ENCODE results near the gene CALCA.

The CALCA gene

DNA sequence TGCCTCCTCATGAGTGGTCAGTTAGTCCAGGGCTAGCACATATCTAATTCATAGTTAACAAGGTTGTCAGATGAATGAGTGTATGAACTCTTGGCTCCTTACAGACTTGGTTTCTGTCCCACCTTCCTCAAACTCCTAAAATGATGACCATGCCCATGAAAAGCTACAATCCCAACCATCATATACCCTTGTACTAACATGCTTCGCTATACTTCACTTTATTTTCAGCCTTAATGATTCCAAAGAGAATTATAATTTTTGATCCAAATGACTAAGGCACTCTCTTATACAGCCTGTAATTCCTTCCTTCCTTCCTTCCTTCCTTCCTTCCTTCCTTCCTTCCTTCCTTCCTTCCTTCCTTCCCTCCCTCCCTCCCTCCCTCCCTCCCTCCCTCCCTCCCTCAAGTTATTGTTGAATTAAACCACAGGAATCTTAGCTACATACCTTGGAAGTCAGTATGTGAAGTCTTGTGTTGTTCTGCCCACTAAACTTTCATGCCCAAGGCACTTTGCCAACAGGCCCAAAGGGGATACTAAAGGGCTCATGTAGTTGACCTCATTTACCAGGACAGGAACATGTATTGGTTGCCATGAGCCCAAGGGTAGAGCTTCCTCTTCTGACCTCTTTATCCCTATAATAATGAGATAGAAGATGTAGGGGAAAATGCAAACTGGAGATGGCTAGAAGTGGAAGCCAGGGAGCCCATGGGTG, 37.4 kb downstream of the CALCA start:
- Histone ChIP-seq H3K27ac (ENCODE audit: low read depth, low read length) (no peak overlapping the region), H3K36me3 (ENCODE audit: insufficient read depth, low read length) (no peaks in the 10 kb centered on the region), H3K9me3 (ENCODE audit: low read length) (no peaks in the 10 kb centered on the region), H3K27me3 (ENCODE audit: control insufficient read depth in 1 of 2, insufficient read depth in 2 of 2, low read length in 2 of 2) (no peaks in the 10 kb centered on the region), H3K9ac (ENCODE audit: low read length) (no peak overlapping the region), H3K4me3 (ENCODE audit: low read depth in 1 of 2, low read length in 2 of 2) (no peak overlapping the region), H3K4me1 (ENCODE audit: insufficient read depth, low read length) (no peaks in the 10 kb centered on the region)

DNA sequence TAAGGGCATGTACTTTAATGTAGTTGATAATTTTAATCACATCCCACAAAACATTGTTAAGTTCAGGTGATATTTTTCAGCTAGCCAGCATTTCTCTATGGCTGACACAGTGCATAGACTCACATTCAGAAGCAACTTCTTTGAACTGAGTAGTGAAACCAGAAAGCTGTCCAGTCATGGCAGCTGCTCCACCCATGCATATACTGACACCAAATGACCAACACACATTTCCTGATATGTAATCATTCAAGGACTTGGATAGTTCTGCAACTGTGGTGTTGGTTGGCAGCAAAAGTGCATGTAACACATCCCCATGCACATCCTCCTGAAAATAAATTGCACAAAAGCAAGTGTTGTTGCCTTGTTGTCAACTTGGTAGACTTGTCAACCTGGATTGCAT, 39.7 kb downstream of the CALCA start:
- Histone ChIP-seq H3K36me3 (ENCODE audit: insufficient read depth, low read length) (no peaks in the 10 kb centered on the region), H3K9ac (ENCODE audit: low read length) (no peak overlapping the region), H3K27me3 (ENCODE audit: control insufficient read depth in 1 of 2, insufficient read depth in 2 of 2, low read length in 2 of 2) (no peaks in the 10 kb centered on the region), H3K4me1 (ENCODE audit: insufficient read depth, low read length) (no peaks in the 10 kb centered on the region), H3K27ac (ENCODE audit: low read depth, low read length) (no peak overlapping the region), H3K4me3 (ENCODE audit: low read depth in 1 of 2, low read length in 2 of 2) (no peak overlapping the region), H3K9me3 (ENCODE audit: low read length) (no peaks in the 10 kb centered on the region)

DNA sequence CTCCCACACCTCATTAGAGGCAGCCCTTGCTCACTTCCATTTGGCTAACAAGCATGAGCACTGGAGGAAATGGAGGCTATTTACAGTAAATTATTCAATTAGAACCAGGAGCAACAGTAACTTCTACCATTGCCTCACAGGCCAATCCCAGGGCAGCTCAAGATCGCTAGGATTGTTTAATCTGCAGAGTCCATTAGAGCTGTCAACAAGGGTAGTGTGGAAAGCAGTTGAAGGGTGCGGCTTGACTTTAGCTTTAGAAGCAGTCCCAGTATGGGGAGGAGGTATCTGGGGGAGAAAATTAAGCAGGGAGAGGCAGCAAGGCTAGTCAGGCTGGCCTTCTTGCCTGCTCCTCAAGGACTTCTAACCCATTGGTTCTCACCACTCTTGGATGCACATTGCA, 41.8 kb downstream of the CALCA start:
- no peaks in the 10 kb centered on the region for H3K36me3 ChIP-seq (ENCODE audit: insufficient read depth, low read length)
- no peaks in the 10 kb centered on the region for H3K27me3 ChIP-seq (ENCODE audit: control insufficient read depth in 1 of 2, insufficient read depth in 2 of 2, low read length in 2 of 2)
- no peak overlapping the region for H3K4me3 ChIP-seq (ENCODE audit: low read depth in 1 of 2, low read length in 2 of 2)
- H3K27ac ChIP-seq (ENCODE audit: low read depth, low read length), result no peak overlapping the region
- H3K4me1 ChIP-seq (ENCODE audit: insufficient read depth, low read length), result no peaks in the 10 kb centered on the region
- no peak overlapping the region for H3K9ac ChIP-seq (ENCODE audit: low read length)
- no peaks in the 10 kb centered on the region for H3K9me3 ChIP-seq (ENCODE audit: low read length)

DNA sequence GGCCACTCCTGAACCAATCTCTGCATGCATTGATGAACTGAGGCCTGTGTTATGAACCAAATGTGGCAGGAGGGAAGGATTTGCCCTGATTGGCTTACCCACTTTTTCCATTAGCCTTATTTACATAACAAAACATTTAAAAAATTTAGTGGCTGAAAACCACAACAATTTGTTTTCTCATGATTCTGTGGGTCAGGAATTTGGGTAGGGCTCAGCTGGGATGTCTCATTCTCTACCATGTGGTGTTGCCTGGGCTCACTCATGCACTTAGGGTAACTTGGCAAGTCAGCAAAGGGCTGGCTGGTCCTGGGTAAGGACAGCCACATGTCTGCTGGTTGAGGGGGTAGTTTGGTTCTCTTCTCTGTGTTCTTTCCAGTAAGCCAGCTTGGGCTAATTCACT, 45.0 kb downstream of the CALCA start:
- no peaks in the 10 kb centered on the region for H3K36me3 ChIP-seq (ENCODE audit: insufficient read depth, low read length)
- no peak overlapping the region for H3K27ac ChIP-seq (ENCODE audit: low read depth, low read length)
- H3K27me3 ChIP-seq (ENCODE audit: control insufficient read depth in 1 of 2, insufficient read depth in 2 of 2, low read length in 2 of 2), result no peaks in the 10 kb centered on the region
- H3K9me3 ChIP-seq (ENCODE audit: low read length), result no peaks in the 10 kb centered on the region
- H3K9ac ChIP-seq (ENCODE audit: low read length), result no peak overlapping the region
- no peak overlapping the region for H3K4me3 ChIP-seq (ENCODE audit: low read depth in 1 of 2, low read length in 2 of 2)
- H3K4me1 ChIP-seq (ENCODE audit: insufficient read depth, low read length), result no peaks in the 10 kb centered on the region

DNA sequence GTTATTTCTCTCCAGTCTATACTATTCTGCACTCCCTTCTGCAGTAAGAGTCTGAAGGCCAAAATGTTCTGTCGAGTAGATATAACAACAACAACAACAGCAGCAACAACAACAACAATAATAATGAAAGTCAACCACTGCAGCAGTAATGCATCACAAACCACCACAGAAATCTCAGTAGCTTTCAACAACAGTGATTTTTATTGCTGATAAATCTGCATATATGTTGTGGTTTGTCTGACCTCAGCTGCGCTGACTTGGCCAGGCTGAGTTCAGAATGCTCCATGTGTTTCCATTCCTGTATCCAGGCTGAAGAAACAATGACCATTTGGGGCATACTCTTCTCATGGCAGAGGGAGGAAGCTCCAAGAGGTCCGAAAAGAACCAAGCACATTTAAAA, 47.8 kb downstream of the CALCA start:
- H3K4me1 ChIP-seq (ENCODE audit: insufficient read depth, low read length), result no peaks in the 10 kb centered on the region
- no peaks in the 10 kb centered on the region for H3K9me3 ChIP-seq (ENCODE audit: low read length)
- no peak overlapping the region for H3K9ac ChIP-seq (ENCODE audit: low read length)
- H3K27ac ChIP-seq (ENCODE audit: low read depth, low read length), result no peak overlapping the region
- H3K27me3 ChIP-seq (ENCODE audit: control insufficient read depth in 1 of 2, insufficient read depth in 2 of 2, low read length in 2 of 2), result no peaks in the 10 kb centered on the region
- H3K4me3 ChIP-seq (ENCODE audit: low read depth in 1 of 2, low read length in 2 of 2), result no peak overlapping the region
- no peaks in the 10 kb centered on the region for H3K36me3 ChIP-seq (ENCODE audit: insufficient read depth, low read length)

Measured in muscle layer of colon (tissue), 2 donors.